H1 (cell line): Measurements from ENCODE around the gene ELAVL1. TPM values are rescaled to one million over a fixed set of nuclear protein-coding genes. Genes with fewer than 3 reads are reported as not detected.

Experiments used
- CBX8 ChIP-seq: fragments of 300-800, 300-1000 bp; sonication (generic); IDR thresholded peaks from 2 replicates; pipeline ENCODE4 v1.7.1; 2016; ENCODE audit warnings: low read depth, low read length, borderline replicate concordance
- polyA plus RNA-seq, 7 experiments: library from polyadenylated mRNA; depleted of rRNA in 3 of 7; stranded (reverse) in 5 of 7; unstranded in 2 of 7; fragments of >200 nt in 5 of 7; fragments of 200-250 nt in 2 of 7; gene quantifications; 1 replicate in 5 of 7; 2 replicates in 1 of 7; 4 replicates in 1 of 7; pipeline versions ENCODE4 v1.2.1 to v1.2.3, GENCODE V29; 2011 to 2013; ENCODE audit warnings: missing spikeins in 2 of 7, mixed read lengths in 2 of 7
- total RNA-seq: library from RNA; stranded (reverse); fragmentation: NEBNext Ultra II Directional; extraction: Animal tissue kit (Norgen Biotek cat#: 25700); gene quantifications from 2 replicates; pipeline ENCODE4 v1.2.1, GENCODE V29; 2021
- TF ChIP-seq, protein P1 (sequence below): IDR thresholded peaks from 2 replicates; pipeline ENCODE4 v1.6.1; 2011; ENCODE audit warnings: low read depth, mild to moderate bottlenecking, low read length; ENCODE audit not compliant: insufficient read depth

ELAVL1 gene
- total and polyA plus RNA-seq, 2 of the 8 experiments (the other 6 are each of a cell fraction or from before 2014, with no cell fraction given), result 56.7 to 163 TPM

DNA sequence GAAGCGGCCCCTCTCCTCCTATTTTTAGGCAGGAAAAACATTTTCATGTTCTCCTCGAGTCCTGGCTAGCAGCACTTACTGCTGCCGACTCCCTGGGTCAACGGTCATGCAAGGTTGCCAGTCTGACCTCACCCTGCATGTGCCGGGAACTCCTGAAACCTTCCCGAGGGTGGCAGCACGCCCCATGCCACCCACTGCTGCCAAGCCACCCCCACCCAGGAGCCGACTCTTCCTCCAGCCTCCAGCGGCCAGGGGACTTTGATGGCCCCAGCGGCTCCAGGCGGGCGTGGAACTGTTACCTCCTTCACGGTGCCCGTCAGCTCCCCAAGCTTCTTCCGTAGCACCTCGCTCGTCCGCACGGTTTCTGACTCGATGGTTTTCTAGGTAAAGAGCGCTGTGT is 70.7 kb downstream of the ELAVL1 start (continued):
- TF ChIP-seq, protein P1, sequence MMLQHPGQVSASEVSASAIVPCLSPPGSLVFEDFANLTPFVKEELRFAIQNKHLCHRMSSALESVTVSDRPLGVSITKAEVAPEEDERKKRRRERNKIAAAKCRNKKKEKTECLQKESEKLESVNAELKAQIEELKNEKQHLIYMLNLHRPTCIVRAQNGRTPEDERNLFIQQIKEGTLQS, result no peak
- no peak for TF ChIP-seq CBX8
